H1 (cell line): ENCODE results near the gene SVOPL. TPM values are rescaled to one million over a fixed set of nuclear protein-coding genes. Genes with fewer than 3 reads are reported as not detected.

Source experiments
- CBX5 ChIP-seq: fragments of 300-800, 300-1000 bp; sonication (generic); IDR thresholded peaks from 2 replicates; pipeline ENCODE4 v1.7.1; 2016; ENCODE audit warnings: antibody characterized with exemption, low read length, low read depth
- CTBP2 ChIP-seq: IDR thresholded peaks from 2 replicates; pipeline ENCODE4 v1.7.0; 2011; ENCODE audit warnings: borderline replicate concordance, mild to moderate bottlenecking, moderate library complexity, mixed read lengths, low read length; ENCODE audit not compliant: insufficient read depth, insufficient read length
- SRF ChIP-seq: IDR thresholded peaks from 2 replicates; pipeline ENCODE4 v1.6.1; 2011; ENCODE audit warnings: mild to moderate bottlenecking, low read depth, low read length, moderate library complexity
- TAF7 ChIP-seq: optimal IDR thresholded peaks from 2 replicates; pipeline ENCODE3; 2011; ENCODE audit warnings: low read depth, mild to moderate bottlenecking, inconsistent platforms, low read length, moderate library complexity, borderline replicate concordance
- TCF12 ChIP-seq: IDR thresholded peaks from 2 replicates; pipeline ENCODE4 v1.6.1; 2011; ENCODE audit warnings: low read depth, mild to moderate bottlenecking, low read length
- TEAD4 ChIP-seq: IDR thresholded peaks from 2 replicates; pipeline ENCODE4 v1.6.1; 2012; ENCODE audit warnings: low read depth, low read length, inconsistent platforms, mixed read lengths
- ZNF274 ChIP-seq: IDR thresholded peaks from 2 replicates; pipeline ENCODE4 v1.7.0; 2012; ENCODE audit warnings: low read length, borderline replicate concordance; ENCODE audit errors: extremely low read depth
- polyA plus RNA-seq, 7 experiments: library from polyadenylated mRNA; depleted of rRNA in 3 of 7; stranded (reverse) in 5 of 7; unstranded in 2 of 7; fragments of >200 nt in 5 of 7; fragments of 200-250 nt in 2 of 7; gene quantifications; 1 replicate in 5 of 7; 2 replicates in 1 of 7; 4 replicates in 1 of 7; pipeline versions ENCODE4 v1.2.1 to v1.2.3, GENCODE V29; 2011 to 2013; ENCODE audit warnings: missing spikeins in 2 of 7, mixed read lengths in 2 of 7
- total RNA-seq: library from RNA; stranded (reverse); fragmentation: NEBNext Ultra II Directional; extraction: Animal tissue kit (Norgen Biotek cat#: 25700); gene quantifications from 2 replicates; pipeline ENCODE4 v1.2.1, GENCODE V29; 2021

The SVOPL gene
- total and polyA plus RNA-seq, 2 of the 8 experiments (the other 6 are each of a cell fraction or from before 2014, with no cell fraction given) = 1.1 to 1.4 TPM

- TF ChIP-seq SRF (no peak), TAF7 (no peak), CBX5 (no peak), TCF12 (no peak), ZNF274 (no peak), CTBP2 (no peak), TEAD4 (no peak)
These were observed 105.7 kb downstream of the SVOPL start (continued) for GRCh38 chr7:138595454-138595853.
